NT2/D1 (cell line): Measurements from ENCODE around the gene TXNL4A.

Experiments
- YY1 ChIP-seq: IDR thresholded peaks from 2 replicates; pipeline ENCODE4 v1.6.1; 2011; ENCODE audit not compliant: insufficient read length, insufficient read depth
- ZNF274 ChIP-seq: IDR thresholded peaks from 2 replicates; pipeline ENCODE4 v1.6.1; 2011; ENCODE audit warnings: mild to moderate bottlenecking, low read depth, low read length

- TF ChIP-seq YY1 (no peak), ZNF274 (no peak)
Measured at GRCh38 chr18:79943608-79944125, 44.7 kb downstream of the TXNL4A start.
